HG03025 (cell line): Measurements from ENCODE around the gene KLHL6.

Source experiments
- ATAC-seq: cut with Tn5 transposase; IDR thresholded peaks from one replicate; pipeline ENCODE4 v1.9.1; 2021; ENCODE audit warnings: mild to moderate bottlenecking, moderate library complexity; ENCODE audit not compliant: unreplicated experiment, low FRiP score

Gene KLHL6, protein sequence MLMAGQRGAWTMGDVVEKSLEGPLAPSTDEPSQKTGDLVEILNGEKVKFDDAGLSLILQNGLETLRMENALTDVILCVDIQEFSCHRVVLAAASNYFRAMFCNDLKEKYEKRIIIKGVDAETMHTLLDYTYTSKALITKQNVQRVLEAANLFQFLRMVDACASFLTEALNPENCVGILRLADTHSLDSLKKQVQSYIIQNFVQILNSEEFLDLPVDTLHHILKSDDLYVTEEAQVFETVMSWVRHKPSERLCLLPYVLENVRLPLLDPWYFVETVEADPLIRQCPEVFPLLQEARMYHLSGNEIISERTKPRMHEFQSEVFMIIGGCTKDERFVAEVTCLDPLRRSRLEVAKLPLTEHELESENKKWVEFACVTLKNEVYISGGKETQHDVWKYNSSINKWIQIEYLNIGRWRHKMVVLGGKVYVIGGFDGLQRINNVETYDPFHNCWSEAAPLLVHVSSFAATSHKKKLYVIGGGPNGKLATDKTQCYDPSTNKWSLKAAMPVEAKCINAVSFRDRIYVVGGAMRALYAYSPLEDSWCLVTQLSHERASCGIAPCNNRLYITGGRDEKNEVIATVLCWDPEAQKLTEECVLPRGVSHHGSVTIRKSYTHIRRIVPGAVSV

DNA sequence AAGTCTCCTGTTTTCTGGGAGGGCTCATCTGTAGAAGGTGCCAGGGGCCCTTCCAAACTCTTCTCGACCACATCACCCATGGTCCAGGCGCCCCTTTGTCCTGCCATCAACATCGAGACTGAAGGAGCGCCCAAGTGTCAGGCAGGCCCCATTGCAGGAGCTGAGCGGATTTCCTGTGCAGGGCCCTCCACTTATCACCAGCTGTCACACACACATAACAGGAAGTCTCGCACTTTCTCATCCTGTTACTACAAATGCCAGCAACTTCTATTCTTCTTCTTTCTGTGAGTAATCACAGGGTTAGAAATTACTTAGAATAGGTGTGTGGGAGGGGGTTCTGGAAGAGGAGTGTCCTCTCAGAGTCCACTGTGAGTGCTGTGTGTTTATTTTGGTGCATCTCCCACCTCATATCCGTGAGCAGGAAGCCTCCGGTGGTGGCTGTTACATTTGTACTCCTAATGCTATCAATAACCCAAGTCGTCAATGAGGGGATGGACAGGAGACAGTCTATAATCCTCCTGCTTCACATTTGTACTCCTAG lies at the start of gene KLHL6:
KLHL6 (minus strand) TSS at position 166 of the 541 bp plus-strand sequence; CDS start at position 113, 53 bp downstream.
- peak; percentile 85 for ATAC-seq

DNA sequence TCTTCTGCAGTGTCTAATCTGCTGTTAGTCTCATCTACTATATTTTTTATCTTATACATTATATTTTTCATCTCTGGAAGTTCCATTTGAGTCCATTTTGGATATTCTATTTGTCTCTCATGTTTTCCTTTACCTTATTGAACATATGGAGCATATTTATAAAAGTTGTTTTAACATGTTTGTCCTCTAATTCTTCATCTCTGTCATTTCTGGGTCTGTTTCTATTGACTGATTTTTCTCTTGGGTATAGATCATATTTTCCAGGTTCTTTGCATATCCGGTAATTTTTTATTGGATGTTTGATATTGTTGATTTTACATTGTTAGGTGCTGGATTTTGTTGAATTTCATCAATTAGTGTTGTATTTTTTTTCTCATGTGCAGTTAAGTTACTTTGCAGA lies 42.5 kb upstream of the KLHL6 start:
- no peak for ATAC-seq

DNA sequence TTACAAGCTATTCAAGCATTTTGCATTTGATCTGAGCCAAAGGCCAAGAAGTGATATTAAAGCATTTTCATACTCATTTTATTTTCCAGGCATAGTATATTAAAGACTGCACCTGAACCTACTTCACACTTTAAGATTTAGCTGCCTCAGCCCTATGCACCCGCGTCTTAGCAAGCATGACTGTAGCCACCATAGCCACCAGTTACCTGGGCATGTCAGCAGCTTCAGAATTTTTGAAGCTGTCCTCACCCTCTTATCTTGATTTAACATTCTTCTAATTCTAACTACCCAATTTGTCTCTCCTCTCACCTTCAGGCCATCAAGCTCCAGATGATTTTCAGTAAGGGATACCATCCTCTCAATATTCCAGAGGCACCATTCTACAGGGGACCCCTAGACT lies 39.1 kb upstream of the KLHL6 start:
- ATAC-seq = no peak

DNA sequence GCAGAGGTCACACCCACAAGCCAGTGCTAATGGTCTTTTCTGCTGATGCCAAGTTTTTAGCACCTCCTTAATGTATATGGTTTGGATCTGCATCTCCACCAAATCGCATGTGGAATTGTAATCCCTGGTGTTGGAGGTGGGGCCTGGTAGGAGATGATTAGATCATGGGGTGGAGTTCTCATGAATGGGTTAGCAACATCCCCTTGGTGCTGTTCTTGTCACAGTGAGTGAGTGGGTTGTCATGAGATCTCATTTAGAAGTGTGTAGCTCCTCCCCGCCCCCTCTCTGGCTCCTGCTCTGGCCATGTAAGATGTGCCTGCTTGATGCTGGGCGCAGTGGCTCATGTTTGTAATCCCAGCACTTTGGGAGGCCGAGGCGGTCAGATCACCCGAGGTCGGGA lies 37.3 kb upstream of the KLHL6 start:
- ATAC-seq = no peak

DNA sequence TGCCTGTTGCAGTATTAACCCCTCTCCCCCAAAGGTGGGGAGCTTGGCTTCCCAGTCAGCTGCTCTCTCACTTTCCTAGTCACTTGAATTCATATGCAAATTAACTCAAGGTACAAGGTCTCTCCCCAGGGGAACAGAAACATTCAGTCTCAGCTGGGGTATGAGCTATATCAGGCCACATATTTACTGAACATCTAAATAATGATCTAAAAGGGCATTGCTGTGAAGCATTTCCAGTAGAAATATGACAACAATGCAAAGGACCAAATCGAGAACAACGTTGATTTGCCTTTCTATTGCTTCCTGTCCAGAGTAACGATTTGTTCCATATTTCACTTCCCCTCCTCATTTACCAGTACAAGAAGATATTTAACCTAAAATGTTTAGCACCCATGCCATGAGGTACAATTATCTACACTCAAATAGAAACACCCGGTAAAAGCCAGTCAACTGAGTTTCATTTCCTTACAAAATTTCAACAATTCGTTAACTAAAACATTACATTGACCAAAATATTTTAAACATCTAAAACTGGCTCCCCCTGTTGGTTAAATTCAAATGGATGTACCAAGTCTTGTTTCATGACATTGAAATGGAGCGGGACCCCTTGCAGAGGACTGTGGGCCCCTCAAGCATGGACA lies 36.5 kb upstream of the KLHL6 start:
- ATAC-seq = peak; percentile 75

DNA sequence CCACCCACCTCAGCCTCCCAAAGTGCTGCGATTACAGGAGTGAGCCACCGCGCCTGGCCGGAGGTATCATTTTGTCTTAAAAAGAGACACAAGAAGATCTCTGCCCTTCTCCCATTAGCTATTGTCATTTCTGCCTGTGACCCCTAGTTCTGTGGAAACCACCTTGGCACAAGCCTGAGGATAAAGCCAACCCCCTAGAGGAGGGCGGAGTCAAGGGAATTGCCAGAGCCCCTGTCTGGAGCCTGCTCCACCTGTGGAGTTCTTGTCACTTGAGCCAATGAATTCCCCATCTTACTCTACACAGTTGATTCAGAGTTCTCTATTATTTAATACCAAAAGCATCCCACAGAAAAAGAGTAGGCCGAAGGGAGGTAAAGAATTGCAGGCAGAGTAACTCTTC lies 34.9 kb upstream of the KLHL6 start:
- ATAC-seq = no peak

DNA sequence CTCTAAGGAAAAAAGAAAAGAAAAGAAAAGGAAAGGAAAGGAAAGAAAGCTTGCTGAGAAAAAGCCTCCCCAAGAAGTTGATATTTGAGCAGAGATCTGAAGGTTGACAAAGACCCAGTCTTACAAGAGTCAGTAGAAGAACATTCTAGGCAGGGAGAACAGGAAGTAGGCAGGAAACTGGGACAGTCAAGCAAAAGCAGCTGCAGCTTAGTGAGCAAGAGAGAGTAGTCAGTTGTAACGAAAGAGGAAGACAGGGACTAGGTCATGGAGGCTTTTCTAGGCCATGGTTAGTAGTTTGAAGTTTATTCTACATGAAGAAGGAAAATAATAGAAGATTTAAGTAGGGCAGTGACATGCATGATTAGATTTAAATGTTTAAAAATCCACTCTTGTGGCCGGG lies 31.8 kb upstream of the KLHL6 start:
- ATAC-seq = no peak

DNA sequence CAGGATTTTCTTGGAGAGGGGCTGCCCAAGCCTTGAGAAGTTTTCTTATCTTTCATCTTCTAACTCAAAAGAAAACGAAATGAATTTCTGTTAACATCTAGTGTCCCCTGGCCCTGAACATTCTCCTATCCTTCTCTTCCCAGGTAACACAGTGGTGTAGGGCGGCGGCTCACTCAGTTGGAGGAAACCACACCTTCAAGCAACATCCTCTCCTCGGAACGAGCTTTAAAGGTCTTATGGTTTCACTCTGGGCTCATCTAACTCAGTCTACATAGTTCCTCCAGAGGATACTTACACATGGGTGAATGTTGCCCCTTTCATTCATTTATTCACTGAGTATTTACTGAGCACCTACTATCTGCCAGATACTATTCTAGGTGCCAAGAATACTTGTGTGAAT lies 31.0 kb upstream of the KLHL6 start:
- no peak for ATAC-seq

DNA sequence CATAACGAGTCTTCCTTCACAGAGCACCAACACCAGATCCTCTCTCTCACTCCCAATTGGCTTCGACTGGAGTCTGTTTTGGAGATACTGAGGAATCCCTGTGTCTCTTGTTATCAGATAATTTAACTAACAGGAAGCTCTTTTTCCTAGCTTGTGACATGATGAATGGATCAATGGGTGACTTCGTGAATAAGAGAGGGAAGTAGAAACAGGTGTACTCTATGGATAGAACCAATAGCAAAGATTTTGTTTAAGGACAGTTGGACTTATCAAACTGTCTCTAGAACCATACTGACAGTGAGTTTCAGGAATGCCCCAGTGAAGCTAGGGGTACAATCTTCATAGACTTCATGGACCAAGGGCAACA lies 29.4 kb upstream of the KLHL6 start:
- ATAC-seq = no peak

DNA sequence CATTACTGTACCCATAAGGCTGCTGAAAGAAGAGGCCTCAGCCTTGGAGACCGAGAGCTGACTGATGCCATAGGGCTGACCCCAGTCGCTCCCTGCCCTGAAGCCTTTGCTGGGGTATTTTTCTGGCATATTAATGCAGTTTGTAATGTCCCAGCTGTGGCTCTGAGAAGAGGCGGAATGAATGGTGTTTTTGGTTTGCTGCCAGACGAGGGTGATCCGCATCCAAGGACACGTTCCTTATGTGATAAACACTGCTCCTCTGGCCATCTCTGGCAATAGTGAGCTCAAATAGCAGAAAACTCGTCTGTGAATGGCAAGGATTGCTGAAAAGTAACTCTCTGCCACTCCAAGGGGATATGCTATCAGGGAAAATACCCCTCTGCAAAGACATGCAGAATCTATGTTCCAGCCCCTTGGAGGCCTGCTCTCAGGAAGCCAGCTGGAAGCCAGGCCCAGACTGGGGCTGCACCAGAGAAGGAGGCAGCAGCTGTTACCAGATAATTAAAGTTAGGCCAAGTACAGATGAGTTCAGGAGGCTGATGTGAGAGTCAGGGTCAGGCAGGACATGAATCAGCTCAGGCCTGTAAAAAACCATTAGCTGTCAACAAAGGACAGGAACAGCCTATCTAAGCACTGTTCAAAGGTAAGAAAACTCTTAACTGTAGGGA lies 28.9 kb upstream of the KLHL6 start:
- no peak for ATAC-seq

DNA sequence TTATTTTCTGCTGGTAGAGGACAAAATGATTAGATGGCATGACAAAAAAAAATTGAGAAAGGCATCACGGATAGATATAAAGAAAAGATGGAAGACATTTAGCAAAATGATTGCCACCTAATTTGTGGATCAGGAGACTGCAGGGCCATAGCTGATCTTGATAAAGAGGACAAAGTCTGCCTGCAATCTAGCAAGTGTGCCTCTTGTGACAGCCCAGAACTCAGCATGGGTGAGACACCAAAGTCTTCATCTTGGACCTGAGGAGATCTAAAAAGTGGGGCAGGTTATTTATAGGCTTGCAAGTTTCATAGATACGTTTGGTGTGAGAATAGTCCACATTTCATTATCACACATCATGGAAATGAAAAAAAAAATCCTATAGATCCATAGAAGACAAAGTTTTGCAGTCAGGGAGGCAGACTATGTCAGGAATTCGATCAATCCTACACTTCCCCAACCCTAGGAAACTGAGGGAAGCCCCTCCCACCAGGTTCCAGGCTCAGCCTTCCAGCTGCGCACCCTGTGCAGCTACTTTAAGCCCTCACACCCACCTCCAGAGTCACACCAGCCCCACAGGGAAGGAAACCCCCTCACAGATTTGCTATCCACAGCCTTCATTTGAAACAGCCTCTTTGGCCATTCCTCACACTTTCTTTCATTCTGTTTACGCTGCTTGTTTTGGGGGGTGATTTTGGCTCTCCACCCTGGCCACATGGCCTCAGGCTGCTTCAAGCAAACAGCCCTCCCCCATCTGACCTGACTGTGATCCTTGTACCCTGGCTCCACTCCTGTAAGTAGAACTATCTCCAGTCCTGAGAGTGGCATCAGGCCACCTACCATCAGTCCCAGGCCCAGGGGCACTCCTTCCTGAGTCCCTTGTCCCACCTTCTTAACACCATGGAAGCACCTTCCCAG lies 28.1 kb upstream of the KLHL6 start:
- no peak for ATAC-seq

DNA sequence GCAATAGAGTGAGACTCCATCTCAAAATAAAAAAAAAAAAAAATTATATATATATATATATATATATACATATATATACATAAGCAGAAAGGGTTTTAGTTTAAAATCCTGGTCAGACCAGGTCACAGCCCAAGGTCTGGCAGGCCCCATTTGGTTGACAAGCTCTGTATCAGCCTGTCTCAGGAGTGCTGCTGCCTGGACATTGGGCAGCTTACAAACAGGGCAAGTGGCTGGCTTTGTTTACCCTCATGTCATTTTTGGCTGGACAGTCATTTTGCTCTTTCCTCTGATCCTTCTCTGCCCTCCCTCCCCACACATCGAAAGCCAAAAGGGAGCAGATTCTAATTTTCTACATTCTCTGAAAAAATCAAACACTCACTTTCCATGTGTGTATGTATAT lies 26.7 kb upstream of the KLHL6 start:
- ATAC-seq = no peak

DNA sequence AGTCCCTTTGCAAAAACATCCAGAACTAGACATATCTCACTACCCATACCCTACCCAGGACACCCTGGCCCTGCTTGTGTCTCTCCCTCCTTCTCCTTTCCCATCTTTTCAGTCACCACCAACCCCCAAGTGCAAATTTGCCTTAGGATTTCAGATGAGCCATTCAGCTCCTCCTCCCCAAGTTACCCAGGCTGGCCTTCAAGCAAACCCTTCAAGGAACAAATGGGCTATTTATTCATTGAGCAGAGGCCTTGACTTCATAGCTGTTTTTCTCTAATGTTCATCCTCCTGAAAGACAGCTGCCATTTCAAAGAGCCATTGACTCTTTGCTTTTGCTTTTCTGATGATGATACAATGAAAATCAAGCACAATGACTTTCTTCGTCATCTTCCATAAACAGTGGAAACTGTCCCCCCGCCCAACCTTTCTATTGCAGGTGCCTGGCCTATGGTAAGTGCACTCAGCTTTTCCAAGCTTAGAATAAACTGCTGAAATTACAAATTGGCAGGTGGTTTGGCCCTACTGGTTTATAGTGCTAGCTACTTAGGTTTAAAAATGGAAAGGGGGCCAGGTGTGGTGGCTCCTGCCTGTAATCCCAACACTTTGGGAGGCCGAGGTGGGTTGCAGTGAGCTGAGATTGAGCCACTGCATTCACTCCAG lies 26.1 kb upstream of the KLHL6 start:
- ATAC-seq = no peak

DNA sequence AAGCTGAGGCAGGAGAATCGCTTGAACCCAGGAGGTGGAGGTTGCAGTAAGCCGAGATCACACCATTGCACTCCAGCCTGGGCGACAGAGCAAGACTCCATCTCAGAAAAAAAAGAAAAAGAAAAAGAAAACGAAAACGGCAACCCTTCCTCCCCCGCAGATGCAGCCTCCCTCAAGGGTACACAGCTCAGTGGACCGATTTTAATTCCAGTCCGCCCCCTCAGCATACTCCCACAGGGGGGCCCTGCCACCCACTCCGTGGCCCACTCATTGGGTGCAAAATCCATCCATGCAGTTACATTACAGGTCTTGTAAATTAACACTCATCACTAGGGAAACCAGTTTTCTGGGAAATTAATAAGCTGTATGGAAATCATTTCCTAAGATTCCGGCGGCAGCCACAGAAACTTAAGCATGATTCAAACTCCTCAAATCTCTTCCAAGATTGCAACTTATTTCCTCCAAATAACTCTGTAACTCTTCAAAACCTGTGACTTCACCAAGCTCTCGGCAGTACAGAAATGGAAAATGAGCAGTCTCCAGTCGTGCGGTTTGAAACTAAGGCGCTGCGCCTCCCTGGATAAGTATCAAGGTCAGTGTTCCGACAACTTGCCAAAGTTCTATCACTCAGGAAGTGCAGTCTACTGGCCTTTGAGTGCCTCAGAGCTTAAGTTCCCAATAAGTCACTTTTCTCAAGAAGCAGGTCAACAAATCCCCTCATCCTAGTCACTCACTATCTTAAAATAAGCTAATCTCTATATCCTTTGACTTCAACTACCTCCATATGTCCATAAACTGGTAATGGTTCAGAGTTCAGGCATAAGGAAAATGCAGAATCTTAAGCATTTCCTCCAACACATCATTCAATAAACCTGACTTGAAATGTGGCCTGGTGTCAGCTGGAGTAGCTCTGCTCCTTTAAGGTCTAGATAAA lies 24.7 kb upstream of the KLHL6 start:
- ATAC-seq = no peak

DNA sequence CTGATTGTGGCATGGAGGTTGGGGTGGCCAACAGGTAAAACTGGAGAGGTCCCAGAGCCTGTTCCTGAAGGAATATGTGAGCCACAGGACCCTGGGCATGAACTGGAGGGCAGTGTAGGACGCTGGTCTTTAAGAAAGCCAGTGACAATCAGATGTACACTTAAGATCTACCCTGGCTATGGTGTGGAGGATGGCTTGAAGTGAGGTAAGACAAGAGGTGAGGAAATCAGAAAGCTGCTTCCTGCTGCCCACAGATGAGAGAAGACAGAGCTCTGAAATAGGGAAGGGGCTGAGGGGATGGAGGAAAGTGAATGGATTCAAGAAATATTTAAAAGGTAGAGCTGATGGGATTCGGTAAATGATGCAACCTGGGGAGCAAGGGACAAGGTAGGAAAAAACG lies 22.7 kb upstream of the KLHL6 start:
- no peak for ATAC-seq

DNA sequence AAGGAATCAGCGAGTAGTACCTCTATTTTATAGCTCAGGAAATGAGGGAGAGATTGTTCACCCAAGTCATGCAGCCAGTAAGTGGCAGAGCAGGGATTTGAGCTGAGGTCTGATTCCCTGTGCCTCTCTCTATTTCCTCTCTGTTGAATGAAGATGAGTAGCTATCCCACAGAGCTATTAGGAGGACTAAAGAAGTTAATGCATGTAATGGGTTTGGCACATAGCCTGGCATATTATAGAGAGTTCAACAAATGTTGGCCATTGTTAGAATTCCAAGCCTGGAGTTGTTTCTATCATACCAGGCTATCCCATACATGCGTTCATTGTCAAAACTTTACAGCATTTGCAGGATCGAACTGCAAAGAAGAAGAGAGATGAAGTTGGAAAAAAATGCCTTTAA lies 21.8 kb upstream of the KLHL6 start:
- no peak for ATAC-seq

DNA sequence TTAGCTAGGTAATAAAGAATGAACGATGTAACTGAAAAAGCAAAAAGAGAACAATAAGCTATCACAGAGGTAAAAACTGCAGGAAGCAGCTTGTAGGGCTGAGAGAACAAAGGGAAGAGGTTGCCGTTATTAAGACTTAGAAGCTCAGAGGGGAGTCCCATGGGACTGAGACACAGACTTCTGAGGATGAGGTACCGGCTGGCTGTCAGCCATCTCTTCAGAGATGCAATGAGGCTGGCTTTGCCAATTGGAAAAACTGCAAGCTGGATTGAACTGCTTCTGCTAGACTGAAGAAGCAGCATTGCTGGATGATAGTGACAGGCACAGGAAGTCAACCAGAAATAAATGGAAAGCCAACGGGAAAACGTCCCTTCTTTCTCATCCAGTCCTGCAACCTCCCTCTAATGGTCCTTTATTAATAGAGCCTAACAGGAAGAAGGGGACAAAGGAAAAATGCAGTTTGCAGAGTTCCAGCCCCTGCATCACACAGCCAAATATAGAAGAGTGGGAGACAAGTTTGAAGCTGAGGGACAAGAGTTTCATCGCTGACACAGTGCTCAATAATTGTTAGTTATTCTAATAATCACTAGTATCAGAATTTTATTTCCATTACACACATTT lies 21.1 kb upstream of the KLHL6 start:
- ATAC-seq = no peak

DNA sequence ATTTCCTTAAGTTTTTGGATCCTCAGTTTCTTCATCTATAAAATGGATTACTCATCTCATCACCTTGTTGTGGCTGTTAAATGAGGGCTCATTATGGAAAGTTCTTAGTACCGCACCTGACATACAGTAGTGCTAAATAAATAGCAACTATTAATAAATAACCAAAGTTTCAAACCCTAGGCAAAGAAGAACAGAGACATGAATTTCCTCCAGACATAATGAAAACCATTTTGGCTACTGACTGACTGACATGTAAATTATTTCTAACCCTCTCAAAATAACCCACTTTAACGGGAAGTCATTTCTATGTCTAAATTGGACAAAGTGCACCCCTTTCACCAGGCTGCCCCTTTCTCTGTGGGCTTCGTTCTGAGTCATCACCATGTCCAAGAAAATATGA lies 17.4 kb upstream of the KLHL6 start:
- no peak for ATAC-seq
